ENCODE results near the gene PARD3.
"Not testable (repeated sequence)": the region's sequence is repeated elsewhere in the genome, so short reads cannot be mapped to it uniquely, and the experiment has no call there.

The PARD3 gene

DNA sequence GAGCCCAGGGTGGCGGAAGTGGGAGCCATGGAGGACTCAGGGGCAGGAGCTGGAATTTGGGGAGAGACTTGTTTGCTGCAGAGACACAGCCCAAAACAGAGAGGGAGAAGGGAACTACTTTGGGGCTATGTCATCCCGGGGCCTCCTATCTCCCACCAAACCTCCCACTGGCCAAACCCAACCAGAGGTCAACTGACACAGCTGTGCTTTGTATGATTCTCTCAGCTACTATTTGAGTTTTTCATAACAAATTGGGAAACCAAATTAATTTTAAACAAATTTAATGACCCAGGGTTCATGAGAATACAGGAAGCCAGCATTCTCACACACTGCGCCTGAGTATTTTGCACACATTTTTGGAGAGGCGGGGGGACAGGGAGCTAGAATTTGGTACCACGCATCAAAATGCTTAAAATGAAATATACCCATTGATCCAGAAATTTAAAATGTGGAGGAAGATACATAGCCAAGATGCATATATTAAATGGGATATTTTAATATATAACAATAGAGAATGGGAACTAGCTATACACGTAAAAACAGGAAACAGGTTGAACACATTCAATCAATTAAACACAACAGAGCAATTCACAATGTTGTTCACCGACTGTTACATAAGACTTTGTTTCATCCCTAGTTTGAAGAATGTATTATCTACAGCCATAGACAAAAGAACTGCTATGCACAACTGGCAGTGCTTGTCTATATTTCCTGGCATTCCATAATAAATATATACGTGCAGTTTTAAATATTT lies 105.3 kb downstream of the PARD3 start:
- DNase-seq: no peak

DNA sequence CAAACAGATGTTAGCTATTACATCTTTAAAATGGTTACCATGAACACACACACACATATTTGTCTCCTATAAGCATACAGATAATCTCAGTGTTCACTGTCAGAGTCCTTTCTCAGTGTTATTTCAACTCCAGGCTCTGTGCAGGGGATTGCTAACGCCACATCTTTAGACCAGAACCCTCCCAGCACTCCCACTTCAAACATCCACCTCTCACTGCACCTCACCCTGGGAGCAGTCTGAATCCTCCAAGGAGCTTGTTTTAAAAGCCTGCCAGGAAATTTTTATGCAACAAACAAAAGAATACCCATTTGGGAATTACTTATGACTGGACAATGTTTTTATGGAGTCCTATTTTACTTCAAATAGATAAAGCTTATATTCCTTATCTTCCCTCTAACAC lies 107.4 kb downstream of the PARD3 start:
- DNase-seq: no peak

DNA sequence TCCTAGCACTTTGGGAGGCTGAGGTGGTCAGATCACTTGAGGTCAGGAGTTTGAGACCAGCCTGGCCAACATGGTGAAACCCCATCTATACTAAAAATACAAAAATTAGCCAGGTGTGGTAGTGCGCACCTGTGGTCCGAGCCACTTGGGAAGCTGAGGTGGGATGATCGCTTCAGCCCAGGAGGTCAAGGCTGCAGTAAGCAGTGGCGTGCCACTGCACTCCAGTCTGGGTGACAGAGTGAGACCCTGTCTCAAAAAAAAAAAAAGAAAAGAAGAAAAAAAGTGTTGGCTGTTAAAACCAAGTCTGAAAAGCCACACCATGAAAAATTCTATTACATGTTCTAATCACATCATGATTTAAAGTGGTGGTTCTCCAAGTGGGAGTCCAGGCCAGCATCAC lies 108.1 kb downstream of the PARD3 start:
- not testable (repeated sequence) for DNase-seq

DNA sequence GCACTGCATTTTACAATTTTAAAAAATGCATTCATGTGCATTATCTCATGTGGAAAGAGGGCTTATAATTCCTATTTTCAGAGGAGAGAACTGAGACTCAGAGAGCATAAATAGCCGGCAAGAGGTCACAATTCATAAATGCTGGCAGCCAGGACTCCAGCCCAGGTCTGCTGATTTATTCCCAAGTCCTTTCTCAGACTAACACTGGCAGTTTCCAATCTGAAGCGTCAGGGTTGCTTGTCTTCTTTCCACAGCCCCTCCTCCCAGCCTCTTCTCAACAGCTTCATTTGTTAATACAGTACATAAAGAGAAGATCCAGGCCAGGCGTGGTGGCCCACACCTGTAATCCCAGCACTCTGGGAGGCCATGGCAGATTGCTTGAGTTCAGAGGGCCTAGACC lies 108.9 kb downstream of the PARD3 start:
- no peak for DNase-seq

DNA sequence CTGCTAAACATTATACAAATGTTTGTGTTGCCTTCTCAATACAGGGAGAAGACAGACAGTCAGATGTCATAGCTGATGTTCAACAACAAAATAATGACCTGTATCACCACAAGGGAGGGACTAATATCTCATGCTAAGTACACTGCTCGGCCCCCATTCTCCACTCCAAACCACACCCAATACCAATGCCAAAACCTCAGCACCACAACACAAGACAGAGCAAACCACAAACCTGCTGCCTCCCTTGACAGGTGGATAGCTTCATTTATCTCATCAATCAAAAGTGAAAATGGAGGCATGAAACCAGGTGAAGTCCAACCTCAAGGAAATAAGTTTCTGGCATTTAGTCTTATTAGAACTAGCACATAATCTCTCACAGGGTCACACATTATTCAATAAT lies 109.5 kb downstream of the PARD3 start:
- DNase-seq: no peak

DNA sequence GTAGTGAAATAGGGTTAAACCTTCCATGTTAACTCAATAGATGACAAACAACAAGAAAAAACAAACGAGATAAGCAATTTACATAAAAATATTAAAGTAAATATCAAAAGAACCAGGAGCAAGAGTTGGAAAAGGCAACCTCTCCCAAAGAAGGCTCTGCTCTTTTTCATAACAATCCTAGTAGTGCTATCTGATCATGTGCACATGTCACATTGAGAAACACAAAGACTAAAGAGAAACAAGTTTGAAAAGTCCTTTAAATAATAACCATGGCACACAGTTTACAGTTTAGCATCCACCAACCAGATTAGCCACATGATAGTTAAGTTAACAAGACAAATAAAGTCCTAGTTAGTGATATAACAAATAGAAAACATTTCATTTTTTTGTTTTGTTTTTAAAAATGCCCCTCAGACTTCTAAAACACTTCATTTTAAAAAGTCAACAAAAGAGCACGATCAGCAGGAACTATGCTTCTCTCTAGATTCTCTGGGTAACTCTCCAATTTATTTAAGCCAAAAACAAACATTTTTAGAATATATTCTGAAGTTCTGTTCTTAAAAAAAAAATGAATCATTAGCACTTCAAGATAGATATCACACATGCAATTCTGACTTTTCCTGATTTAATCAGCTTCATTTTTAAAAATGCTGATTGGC lies 110.4 kb downstream of the PARD3 start:
- no peak for DNase-seq

DNA sequence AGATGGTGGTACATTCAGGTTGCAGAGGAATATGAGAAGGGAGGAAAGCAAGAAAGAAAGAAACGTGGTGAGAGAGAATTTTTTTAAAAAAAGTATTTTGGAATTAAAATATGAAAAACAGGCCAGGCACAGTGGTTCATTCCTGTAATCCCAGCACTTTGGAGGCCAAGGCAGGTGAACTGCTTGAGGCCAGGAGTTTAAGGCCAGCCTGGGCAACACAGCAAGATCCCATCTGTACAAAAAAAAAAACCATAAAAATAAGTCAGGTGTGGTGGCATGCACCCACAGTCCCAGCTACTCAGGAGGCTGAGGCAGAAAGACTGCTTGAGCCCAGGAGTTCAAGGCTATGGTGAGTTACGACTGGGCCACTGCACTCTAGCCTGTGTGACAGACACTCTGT lies 112.1 kb downstream of the PARD3 start:
- no peak for DNase-seq

DNA sequence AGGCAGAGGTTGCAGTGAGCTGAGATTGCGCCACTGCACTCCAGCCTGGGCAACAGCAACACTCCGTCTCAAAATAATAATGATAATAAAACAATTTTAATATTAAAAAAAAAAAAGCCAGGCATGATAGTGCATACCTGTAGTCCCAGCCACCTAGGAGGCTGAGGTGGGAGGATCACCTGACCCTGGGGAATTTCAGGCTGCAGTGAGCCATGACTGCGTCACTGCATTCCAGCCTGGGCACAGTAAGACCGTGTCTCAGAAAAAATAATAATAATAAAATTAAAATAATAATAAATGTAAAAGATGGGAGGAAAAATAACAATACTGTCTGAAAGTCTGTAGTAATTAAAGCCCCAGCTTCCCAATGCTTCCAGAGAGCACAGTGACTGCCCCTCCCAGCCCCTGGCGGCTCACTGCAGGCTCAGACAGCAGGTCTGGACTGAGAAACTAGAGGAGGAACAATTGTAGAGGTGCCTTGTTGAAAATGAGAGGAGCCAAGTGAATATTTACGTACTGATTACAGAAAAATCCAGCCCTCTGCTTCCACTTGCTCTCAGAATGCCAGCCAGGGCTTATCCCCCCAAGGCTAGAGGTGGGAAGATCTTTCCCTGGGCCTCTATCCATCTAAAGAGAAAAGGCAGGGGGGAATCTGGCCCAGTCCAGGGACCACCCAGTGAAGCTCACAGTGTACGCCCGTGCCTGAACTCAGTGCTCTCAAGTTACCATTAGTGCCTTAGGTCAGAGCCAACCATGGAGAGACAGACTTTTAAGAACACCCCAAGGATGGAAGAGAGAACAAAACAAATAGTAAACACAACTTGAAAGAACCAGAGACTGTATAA lies 112.8 kb downstream of the PARD3 start:
- DNase-seq: no peak

DNA sequence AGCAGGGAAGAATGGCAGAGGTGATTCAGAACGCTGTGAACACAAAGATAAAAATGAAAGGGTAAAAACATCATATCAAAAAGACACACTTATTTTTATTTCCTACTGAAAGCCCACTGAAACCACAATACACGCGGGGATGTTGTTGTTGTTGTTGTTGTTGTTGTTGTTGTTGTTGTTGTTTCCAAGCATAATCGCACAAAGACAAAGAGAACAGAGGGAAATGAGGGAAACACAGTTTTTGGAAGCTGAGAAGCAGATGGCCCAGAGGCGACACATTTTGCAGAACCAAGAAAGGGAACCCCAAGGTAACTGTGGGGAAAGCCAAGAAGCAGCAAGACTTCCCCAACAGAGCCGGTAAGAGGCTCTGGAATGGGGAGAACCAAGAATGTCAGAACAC lies 113.9 kb downstream of the PARD3 start:
- no peak for DNase-seq

DNA sequence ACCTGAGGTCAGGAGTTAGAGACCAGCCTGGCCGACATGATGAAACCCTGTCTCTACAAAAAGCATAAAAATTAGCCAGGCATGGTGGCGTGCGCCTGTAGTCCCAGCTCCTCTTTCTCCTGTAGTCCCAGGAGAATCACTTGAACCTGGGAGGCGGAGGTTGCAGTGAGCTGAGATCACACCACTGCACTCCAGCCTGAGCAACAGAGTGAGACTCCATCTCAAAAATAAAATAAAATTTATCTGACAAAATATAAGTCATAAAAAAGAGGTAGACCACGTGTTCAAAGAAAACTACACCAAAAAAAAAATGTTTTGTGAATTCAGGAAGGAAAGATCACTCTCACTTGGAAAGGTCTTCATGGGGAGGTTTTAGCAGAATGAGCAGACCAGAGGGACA lies 114.3 kb downstream of the PARD3 start:
- DNase-seq: not testable (repeated sequence)

DNA sequence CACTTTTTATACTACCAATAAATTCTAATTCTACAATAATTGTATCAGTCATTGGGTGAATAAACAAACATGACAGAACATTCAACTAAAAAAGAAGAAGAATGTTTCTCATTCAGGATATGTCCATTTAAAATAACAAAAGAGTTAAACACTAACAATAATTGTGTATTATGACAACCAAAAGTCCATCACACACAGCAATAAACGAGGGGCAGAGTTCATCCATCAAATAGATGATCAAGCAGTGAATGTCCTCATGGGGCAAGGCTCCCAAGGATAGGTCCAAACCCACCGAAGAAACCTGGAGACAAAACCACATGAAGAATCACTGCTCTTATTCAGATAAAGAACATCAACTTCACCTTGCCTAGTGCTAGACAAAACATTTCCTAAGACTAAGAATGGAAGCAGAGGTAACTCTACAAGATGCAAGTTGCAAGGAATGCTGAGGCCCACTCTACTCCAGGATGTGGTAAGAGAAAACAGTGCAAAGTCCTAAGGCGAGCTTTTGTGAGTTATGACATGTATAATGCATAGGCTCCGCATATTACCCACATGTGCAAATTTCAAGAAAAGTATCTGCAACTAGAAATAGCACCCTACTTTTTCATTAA lies 115.1 kb downstream of the PARD3 start:
- DNase-seq: no peak

DNA sequence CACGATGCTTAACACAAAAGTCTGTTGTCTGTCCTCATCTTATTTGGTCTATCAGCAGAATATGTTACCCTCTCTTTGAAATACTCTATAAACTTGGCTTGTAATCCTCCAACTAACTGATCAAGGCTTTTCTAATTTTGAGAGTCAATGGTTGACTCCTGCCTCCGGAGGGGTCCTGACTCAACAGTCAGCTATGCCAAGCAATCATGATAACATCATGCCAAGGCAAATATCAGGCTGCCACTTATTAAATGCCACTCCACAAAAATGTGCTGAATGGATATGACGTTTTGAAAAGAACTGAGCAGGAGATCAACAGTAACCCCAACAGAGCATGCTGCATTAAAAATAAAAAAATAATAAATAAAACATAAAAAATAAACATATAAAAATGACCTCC lies 116.1 kb downstream of the PARD3 start:
- DNase-seq: no peak

DNA sequence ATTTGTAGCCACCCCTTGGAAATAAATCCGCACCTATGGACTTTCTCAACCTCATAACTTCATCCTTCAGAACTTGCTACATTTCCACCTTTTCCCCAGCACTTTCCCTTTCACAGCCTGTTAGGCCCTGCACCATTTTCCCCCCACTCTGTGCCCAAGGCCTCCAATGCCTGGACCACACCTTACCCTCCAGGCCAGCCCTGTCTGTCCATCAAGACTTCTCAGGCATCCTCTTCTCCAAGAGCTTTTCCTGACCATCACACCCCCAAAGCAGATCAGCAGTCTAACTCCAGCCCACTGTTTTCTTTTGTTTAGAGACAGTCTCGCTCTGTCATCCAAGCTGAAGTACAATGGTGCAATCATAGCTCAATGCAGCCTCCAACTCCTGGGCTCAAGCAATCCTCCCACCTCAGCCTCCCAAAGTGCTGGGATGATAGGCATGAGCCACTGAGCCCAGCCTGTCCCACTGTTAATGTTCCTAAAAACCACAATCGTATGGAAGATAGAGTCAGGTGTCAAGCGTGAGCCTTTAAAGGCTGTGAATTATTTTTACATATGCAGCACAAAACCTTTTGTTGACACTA lies 116.8 kb downstream of the PARD3 start:
- DNase-seq: no peak

DNA sequence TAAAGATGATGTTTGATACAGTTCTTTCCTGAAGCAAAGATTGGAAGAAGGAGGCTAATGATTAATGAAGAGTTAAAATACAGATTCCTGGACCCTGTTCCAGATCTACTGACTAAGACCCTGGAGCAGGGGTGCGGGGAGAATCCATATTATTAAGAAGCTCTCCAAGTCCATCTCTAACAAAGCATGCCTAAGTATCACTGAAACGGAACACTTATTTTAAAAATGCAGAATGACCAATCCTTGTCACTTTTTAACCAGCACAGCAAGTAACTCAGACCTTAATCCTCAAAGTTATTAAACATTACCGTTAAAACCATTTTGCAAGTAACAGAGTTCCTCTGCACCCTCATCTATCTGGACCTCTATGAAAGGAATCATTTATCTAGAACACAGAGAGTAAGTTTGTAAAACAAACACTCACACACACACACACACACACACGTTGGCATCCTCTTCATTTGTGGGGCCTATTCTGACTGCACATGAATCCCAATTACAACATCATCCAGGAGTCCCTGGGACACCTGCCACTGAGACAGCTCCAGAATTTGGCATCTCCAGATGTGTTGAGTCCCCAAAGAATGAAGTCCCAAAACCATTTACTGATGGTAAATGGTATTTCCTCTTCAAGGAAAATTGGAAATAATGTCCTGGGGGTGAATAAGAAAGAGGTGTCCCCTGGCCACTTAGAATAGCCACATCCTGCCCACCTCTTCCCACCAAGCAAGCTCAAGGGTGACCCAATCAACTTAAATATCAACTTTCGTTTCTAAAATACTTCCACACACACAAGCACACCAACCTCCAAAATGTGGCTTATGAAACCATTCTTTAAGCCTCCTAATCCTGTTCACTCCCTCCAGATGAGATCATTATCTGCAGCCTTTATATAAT lies 117.5 kb downstream of the PARD3 start:
- no peak for DNase-seq

DNA sequence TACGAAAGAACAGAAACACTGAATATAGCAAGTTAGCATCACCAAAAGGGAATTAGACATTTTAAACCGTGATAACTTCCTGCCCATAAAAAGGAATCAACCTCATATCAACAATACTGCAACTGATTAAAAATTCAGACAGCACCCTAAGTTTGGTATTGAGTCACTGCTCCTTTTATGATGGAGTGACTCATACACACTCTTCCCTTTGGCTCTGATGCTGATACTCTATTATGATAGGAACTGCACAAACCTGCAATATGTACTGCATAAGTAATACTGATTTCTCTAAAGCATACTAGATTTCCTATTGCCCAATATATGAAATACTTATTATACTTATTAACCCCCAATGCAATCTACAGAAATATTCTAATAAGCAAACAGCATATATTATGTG lies 118.7 kb downstream of the PARD3 start:
- no peak for DNase-seq

DNA sequence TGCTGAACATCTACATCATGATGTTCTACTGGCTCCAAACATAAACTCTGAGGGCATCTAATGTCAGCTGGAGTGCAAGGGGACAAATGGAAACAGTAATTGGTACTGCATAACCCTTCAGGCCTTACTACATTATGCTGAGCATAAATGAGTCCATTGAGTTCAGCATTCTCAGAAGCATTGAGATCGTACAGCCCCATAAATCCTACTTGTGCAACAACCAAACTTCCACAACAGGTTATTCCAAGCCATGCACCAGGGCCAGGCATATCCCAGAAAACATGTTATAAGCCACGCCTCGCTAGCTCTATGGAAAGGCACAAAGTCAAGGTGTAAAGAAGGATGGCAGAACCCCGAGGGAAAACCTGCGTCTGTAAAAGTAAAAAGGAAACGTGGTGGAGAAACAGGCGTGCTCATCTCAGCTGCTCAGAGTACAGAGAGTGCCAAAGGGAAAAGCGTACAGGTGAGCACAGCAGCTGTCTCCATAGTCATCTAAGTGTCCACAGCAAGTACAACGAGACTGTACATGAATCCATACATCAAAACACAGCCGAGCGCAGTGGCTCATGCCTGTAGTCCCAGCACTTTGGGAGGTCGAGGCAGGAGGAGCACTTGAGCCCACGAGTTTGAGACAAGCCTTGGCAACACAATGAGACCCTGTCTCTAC lies 124.6 kb downstream of the PARD3 start:
- DNase-seq: no peak

DNA sequence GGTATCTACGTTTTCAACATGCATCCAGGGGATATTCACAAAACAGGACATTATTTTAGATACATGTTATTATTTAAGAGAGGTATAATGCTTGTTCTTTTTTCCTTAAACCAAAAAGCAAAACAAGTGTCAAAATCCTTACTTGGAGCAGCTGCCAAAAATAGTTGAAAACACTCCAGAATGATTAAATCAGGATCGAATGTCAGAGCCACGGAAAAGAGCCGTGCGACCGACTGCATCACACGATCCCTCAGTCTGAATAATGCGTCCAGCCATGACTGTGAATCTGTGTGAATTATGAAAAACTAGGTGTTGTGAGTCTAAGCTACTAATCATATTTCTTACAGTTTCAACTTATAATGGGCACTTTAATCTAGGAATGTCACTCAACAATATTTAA lies 126.0 kb downstream of the PARD3 start:
- DNase-seq: no peak

DNA sequence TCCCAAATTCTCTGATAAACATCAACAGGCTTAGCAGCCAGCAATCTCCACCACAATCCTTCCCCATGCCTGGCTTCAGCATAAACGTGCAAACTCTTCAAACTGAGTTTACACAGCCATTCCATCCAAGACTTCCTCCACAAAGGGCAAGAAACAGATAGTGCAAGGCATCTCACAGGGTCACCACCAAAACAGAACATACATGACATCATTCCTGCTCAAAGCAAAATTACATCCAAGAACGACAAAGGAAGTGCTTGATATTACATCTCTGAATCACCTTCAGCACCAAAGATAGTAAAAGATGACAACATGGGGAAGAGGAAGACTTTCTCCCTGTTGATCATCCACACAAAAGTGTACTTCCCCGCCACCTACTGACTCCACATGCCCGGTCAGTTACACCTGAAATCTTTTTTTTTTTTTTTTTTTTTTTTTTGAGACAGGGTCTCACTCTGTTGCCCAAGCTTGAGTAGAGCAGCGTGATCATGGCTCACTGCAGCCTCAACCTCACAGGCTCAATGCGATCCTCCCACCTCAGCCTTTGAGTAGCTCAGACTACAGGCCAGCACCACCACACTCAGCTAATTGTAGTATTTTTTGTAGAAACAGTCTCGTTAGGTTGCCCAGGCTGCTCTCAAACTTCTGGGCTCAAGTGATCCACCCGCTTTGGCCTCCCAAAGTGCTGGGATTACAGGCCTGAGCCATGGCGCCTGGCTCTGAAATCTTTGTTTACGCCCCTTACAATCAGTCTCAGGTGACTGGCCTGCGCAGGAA lies 127.5 kb downstream of the PARD3 start:
- DNase-seq: no peak

DNA sequence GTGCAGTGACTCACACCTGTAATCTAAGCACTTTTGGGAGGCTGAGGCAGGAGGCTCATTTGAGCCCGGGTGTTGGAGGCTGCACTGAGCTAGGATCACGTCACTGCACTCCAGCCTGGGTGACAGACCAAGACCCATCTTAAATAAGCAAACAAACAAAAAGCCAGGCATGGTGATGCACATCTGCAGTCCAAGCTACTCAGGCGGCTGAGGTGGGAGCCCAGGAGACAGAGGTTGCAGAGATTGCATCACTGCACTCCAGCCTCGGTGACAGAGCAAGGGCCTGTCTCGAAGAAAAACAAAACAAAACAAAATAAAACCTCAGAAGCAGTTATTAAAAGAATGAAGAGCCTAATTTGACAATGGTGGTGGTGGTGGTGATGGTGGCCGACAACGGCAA lies 132.5 kb downstream of the PARD3 start:
- no peak for DNase-seq

DNA sequence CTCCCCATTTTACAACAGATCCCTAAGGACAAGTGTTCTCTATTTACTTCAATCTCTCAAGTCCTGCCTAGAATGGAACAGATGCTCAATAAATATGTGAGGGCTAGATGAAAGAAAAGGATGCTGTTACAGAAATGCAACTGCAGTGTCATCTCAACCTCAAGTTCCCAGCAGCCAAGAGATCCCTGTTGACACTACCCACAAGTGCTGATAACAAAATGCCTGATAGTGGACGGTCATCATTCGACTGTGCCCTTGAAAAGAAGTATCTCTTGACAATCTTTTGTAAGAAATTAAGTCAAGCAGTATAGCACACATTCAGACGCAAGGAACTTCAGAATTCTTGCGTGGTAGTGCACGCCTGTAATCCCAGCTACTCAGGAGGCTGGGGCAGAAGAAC lies 133.2 kb downstream of the PARD3 start:
- DNase-seq: no peak

DNA sequence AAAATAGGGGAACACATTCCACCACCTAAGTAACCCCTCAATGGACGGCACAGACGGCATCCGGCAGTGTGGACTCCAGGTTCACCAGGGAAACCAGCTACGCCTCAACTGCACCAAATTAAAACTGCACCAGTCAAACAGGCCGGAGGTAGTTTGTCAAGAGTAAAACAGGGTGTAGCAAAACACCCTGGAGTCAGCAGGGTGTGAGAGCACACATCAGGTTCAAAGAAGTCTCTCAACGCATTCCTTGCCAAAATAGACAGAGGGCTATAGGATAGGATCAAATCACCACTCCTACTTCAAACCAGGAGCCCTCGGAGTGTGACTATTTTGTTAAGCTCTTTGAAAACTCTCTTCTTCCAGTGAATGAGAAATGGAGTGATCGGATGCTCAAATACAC lies 135.9 kb downstream of the PARD3 start:
- no peak for DNase-seq
